Measurements from ENCODE around the gene ATP6V0A1. TPM values are rescaled to one million over a fixed set of nuclear protein-coding genes. Genes with fewer than 3 reads are reported as not detected.

ATP6V0A1 gene
- total RNA-seq, 1 donor from 2014 or later = 61.3 TPM

DNA sequence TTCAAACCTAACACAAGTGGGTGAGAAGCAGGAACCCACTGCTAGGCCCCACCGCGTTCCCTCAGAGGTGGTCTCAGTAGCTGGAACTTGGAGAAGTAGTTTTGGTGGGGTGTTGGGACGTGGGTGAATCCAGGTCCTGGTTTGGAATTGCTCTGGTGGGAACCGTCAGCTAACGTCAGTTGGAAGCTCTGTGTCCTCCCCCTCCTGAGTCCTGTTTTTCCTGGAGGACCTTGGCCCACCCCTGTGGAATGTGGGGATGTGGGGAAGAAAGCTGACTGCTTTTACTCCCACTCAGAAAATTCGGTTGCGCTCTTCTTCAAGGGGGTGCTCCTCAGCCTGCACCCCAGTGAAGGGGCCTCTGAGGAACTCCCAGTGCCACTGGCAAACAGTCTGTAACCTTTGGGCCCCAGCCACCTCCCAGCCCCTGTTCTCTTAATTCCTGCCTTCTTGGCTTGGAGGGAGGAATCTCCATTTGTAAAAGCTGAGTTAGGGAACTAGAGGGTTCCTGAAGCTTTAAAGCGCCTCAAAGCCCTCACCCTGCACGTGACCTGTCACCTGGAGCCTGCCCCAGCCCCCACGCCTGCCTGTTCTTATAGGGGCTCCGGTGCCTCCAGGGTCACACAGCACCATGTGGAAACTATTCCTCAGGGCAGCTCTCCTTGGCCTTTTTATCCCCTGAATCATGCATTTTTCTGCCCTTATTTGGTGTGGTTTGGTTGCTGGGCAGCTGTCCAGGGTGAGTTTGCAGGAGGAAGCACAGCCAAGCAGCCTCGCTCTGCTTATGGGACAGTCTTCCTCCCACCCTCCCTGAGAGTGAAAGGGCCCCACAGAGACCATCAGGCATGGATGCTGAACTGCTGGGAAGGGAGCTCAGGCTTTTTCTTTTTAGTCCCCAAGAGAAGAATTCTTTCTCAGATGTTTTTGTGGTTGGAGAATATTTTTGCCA lies 61.1 kb downstream of the ATP6V0A1 start:
- peak overlapping the region; percentile 49 for H3K4me3 Mint-ChIP-seq (ENCODE audit: unreplicated experiment)
- H3K27ac Mint-ChIP-seq (ENCODE audit: unreplicated experiment) = peak overlapping the region; percentile 97
- TF ChIP-seq, protein P1, sequence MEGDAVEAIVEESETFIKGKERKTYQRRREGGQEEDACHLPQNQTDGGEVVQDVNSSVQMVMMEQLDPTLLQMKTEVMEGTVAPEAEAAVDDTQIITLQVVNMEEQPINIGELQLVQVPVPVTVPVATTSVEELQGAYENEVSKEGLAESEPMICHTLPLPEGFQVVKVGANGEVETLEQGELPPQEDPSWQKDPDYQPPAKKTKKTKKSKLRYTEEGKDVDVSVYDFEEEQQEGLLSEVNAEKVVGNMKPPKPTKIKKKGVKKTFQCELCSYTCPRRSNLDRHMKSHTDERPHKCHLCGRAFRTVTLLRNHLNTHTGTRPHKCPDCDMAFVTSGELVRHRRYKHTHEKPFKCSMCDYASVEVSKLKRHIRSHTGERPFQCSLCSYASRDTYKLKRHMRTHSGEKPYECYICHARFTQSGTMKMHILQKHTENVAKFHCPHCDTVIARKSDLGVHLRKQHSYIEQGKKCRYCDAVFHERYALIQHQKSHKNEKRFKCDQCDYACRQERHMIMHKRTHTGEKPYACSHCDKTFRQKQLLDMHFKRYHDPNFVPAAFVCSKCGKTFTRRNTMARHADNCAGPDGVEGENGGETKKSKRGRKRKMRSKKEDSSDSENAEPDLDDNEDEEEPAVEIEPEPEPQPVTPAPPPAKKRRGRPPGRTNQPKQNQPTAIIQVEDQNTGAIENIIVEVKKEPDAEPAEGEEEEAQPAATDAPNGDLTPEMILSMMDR (IDR thresholded peaks at IDR 0.05) = no peak
- no peaks in the 10 kb centered on the region for H3K27me3 Mint-ChIP-seq (ENCODE audit: low read depth)
- H3K4me1 Mint-ChIP-seq (ENCODE audit: low read depth) = peaks cover 83% of the 10 kb centered on the region
- DNase-seq (ENCODE audit: low spot score) = peak; percentile 93
- H3K36me3 Mint-ChIP-seq (ENCODE audit: low read depth) = peaks cover 1% of the 10 kb centered on the region
- no peaks in the 10 kb centered on the region for H3K9me3 Mint-ChIP-seq (ENCODE audit: low read depth)

DNA sequence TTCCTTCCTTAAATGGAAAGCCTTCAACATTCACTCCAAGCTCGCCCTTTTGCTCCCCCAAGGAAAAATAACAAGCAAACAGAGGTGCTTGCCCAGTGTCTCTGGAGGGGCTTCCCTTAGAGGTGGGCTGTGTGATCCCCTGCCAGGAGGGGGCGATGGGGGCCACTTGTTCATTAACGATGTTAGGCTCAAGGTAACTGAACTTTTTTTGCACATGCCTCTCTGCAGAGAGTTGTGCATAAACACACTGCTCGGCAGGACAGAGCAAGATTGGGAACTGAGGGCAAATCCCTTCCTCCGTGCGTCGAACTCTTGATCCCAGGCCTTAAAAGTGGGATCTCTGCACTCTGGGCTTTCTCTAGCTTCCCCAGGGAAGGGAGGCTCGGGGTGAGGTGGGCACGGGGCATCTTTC lies 61.9 kb downstream of the ATP6V0A1 start:
- Mint-ChIP-seq H3K27me3 (ENCODE audit: low read depth) (no peaks in the 10 kb centered on the region), H3K9me3 (ENCODE audit: low read depth) (no peaks in the 10 kb centered on the region), H3K27ac (ENCODE audit: unreplicated experiment) (peak overlapping the region; percentile 97), H3K36me3 (ENCODE audit: low read depth) (peaks cover 1% of the 10 kb centered on the region), H3K4me1 (ENCODE audit: low read depth) (peaks cover 90% of the 10 kb centered on the region), H3K4me3 (ENCODE audit: unreplicated experiment) (peak overlapping the region; percentile 40)
- TF ChIP-seq, protein P1 (IDR thresholded peaks at IDR 0.05) = peak; percentile 70
- DNase-seq (ENCODE audit: low spot score) = peak; percentile 66

DNA sequence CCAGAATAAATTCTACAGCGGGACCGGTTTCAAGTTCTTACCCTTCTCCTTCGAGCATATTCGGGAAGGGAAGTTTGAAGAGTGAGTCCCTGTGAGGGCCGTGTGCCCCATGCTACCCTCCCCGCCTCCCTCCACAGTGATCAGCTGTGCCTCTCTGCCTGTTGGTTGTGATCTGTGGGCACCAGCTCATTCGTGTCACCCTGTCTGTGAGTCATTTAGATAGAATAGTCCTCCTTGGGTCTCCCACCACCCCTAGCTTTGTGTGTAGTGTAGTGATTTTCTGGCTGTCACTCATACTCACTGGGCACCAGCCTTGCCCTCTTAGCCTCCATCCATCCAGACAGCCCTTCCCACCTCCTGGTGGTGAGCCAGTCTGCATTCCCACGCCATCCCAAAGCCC lies 62.4 kb downstream of the ATP6V0A1 start:
- no peaks in the 10 kb centered on the region for H3K27me3 Mint-ChIP-seq (ENCODE audit: low read depth)
- peak overlapping the region; percentile 97 for H3K27ac Mint-ChIP-seq (ENCODE audit: unreplicated experiment)
- TF ChIP-seq, protein P1 (IDR thresholded peaks at IDR 0.05) = no peak
- H3K4me3 Mint-ChIP-seq (ENCODE audit: unreplicated experiment) = peak overlapping the region; percentile 40
- DNase-seq (ENCODE audit: low spot score) = peak; percentile 54
- peaks cover 90% of the 10 kb centered on the region for H3K4me1 Mint-ChIP-seq (ENCODE audit: low read depth)
- no peaks in the 10 kb centered on the region for H3K36me3 Mint-ChIP-seq (ENCODE audit: low read depth)
- no peaks in the 10 kb centered on the region for H3K9me3 Mint-ChIP-seq (ENCODE audit: low read depth)

DNA sequence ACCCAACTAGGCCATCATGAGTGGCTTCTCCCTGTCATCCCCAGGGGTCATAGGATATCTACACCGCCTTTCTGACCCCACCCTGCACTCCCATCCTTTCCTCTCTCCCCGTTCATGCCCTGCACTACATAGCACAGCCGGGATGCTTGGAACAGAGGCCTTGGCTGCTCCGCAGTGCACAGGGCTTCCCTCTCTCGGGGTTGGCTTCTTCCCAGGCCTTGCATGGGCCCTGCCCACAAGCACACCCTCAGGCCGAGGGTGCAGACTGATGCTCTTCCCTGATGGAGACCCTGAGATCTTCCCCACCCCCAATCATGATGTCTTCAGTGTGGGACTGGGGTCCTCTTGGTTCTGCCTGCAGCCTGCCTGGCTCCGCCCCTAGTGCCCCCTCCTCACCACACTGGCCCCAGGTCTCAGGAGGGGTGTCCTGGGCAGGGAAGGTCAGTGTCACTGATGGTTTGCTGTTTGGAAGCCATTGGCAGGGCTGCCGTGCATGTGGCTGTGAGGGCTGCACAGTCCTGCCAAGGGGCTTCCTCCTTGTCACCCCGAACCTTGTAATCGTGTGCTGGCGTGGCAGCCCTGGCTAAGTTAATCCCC lies 63.1 kb downstream of the ATP6V0A1 start:
- H3K9me3 Mint-ChIP-seq (ENCODE audit: low read depth) = no peaks in the 10 kb centered on the region
- no peaks in the 10 kb centered on the region for H3K36me3 Mint-ChIP-seq (ENCODE audit: low read depth)
- DNase-seq (ENCODE audit: low spot score) = peak; percentile 79
- H3K27ac Mint-ChIP-seq (ENCODE audit: unreplicated experiment) = peak overlapping the region; percentile 97
- H3K27me3 Mint-ChIP-seq (ENCODE audit: low read depth) = no peaks in the 10 kb centered on the region
- H3K4me3 Mint-ChIP-seq (ENCODE audit: unreplicated experiment) = peak overlapping the region; percentile 40
- H3K4me1 Mint-ChIP-seq (ENCODE audit: low read depth) = peaks cover 87% of the 10 kb centered on the region
- TF ChIP-seq, protein P1 (IDR thresholded peaks at IDR 0.05) = no peak

DNA sequence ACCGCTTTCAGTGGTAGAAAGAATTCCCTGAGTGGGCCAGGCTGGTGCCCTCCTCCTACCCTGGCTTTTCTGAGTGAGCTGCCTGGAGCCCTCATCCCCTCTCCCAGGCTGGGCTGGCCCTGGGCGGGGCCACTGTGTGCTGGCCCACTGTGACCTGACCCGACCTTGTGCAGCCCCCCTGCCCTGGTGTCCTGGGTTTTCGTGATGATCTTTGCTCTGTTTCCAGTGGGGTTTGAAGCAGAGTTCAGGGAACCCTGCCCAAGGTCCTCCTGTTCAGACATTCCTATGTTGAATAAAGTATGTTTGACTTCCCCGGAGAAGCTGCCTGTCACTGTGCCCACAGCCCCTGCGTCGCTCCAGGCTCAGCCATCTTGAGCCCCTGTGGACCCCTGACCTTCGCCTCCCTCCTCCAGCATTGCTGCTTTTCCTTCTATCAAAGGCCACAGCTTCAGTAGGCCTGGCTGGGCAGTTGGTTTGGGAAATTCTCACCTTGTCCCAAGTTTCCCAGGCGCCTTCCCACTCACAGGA lies 63.6 kb downstream of the ATP6V0A1 start:
- TF ChIP-seq, protein P1 (IDR thresholded peaks at IDR 0.05) = no peak
- Mint-ChIP-seq H3K36me3 (ENCODE audit: low read depth) (no peaks in the 10 kb centered on the region), H3K9me3 (ENCODE audit: low read depth) (no peaks in the 10 kb centered on the region), H3K4me3 (ENCODE audit: unreplicated experiment) (peak overlapping the region; percentile 12), H3K27me3 (ENCODE audit: low read depth) (no peaks in the 10 kb centered on the region), H3K27ac (ENCODE audit: unreplicated experiment) (peak overlapping the region; percentile 87), H3K4me1 (ENCODE audit: low read depth) (peaks cover 88% of the 10 kb centered on the region)
- peak; percentile 63 for DNase-seq (ENCODE audit: low spot score)
